ENCODE measurements around the gene DACT1. TPM values are rescaled to one million over a fixed set of nuclear protein-coding genes. Genes with fewer than 3 reads are reported as not detected.

The DACT1 gene
- total and polyA plus RNA-seq, 7 experiments from 2014 or later = 8.2 to 38.7 (median 18.5) TPM

DNA sequence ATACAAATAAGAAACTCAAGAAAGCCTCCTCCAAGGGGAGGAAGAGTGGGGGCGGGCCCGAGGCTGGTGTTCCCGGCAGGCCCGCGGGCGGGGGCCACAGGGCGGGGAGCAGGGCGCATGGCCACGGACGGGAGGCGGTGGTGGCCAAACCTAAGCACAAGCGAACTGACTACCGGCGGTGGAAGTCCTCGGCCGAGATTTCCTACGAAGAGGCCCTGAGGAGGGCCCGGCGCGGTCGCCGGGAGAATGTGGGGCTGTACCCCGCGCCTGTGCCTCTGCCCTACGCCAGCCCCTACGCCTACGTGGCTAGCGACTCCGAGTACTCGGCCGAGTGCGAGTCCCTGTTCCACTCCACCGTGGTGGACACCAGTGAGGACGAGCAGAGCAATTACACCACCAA, 8.7 kb downstream of the DACT1 start:
- Histone ChIP-seq H3K4me3 (ENCODE audit: low read length) (no peak overlapping the region), H3K4me1 (ENCODE audit: control insufficient read depth in 2 of 2, insufficient read depth in 2 of 2, low read length in 2 of 2) (no peaks in the 10 kb centered on the region), H3K27me3 (ENCODE audit: control insufficient read depth in 2 of 2, insufficient read depth in 2 of 2, low read length in 2 of 2) (no peaks in the 10 kb centered on the region), H3K36me3 (ENCODE audit: control insufficient read depth in 2 of 3, insufficient read depth in 3 of 3, low read length in 3 of 3) (peaks cover 0 to 15% (median 0%) of the 10 kb centered on the region in 3 experiments), H3K9me3 (ENCODE audit: control insufficient read depth in 2 of 3, low read length in 3 of 3) (peaks cover 0 to 4% (median 0%) of the 10 kb centered on the region in 3 experiments), H3K27ac (ENCODE audit: low read depth, low read length) (no peak overlapping the region)
- Mint-ChIP-seq H3K27ac (no peak overlapping the region), H3K4me1 (peaks cover 4 to 34% (median 17%) of the 10 kb centered on the region in 7 donors), H3K27me3 (no peaks in the 10 kb centered on the region), H3K4me3 (no peak overlapping the region), H3K9me3 (peaks cover 0 to 2% (median 0%) of the 10 kb centered on the region in 11 donors), H3K36me3 (peaks cover 5 to 45% (median 24%) of the 10 kb centered on the region in 5 donors)
- ChIA-PET CTCF (no interaction called here), POLR2A (no interaction called here)
- intact Hi-C loops (cut with micrococcal nuclease) = no loop called here
- no peak for DNase-seq
- no peak for ATAC-seq

DNA sequence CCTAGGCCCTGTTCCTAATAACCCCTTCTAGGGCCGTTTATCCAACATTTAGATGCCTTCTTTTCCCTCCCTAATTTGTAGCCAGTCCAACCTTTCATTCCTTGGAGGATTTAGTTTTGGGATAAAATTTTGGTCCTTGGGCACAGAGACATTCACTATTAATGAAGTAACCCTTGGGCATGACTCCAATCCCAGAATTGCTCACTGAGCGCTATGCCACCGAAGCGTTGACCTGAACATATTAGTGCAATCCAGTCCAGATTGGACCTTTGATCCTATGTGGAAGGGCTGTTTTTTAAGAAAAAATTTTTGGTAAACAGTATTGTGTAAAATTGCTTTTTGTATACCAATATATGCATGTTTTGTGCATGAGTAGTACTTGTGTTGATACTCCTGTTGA, 10.0 kb downstream of the DACT1 start:
- H3K27me3 ChIP-seq (ENCODE audit: control insufficient read depth in 2 of 2, insufficient read depth in 2 of 2, low read length in 2 of 2) = no peaks in the 10 kb centered on the region
- peaks cover 5 to 41% (median 23%) of the 10 kb centered on the region in 5 donors for H3K36me3 Mint-ChIP-seq
- ATAC-seq = no peak
- H3K4me3 Mint-ChIP-seq = no peak overlapping the region
- no peak for DNase-seq
- intact Hi-C loops (cut with micrococcal nuclease) = no loop called here
- H3K4me1 Mint-ChIP-seq = peaks cover 6 to 38% (median 24%) of the 10 kb centered on the region in 7 donors
- H3K4me3 ChIP-seq (ENCODE audit: low read length) = no peak overlapping the region
- peaks cover 0 to 4% (median 0%) of the 10 kb centered on the region in 3 experiments for H3K9me3 ChIP-seq (ENCODE audit: control insufficient read depth in 2 of 3, low read length in 3 of 3)
- no peak overlapping the region for H3K27ac Mint-ChIP-seq
- H3K4me1 ChIP-seq (ENCODE audit: control insufficient read depth in 2 of 2, insufficient read depth in 2 of 2, low read length in 2 of 2) = no peaks in the 10 kb centered on the region
- H3K9me3 Mint-ChIP-seq = peaks cover 0 to 2% (median 0%) of the 10 kb centered on the region in 11 donors
- H3K27ac ChIP-seq (ENCODE audit: low read depth, low read length) = no peak overlapping the region
- ChIA-PET CTCF (no interaction called here), POLR2A (no interaction called here)
- peaks cover 0 to 15% (median 0%) of the 10 kb centered on the region in 3 experiments for H3K36me3 ChIP-seq (ENCODE audit: control insufficient read depth in 2 of 3, insufficient read depth in 3 of 3, low read length in 3 of 3)
- H3K27me3 Mint-ChIP-seq = no peaks in the 10 kb centered on the region

DNA sequence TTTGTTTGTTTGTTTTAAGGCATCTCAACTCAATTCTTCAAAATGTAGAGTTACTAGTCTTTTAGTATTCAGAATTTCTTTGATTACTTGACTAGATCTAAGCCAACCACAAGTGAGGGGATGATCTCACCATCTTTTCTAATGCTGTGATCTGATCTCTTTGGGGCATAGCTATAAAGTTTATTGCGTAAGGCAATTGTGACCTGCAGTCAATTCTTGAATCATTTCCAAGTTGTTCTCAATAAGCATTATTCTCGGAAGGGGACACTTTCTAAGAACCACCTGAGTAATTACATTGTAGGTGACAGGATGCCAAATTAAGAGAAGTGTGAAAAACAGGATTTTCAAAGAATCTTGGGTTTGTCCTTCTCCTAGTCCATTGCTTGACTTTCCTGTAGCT, 13.1 kb downstream of the DACT1 start:
- Mint-ChIP-seq H3K9me3 (peaks cover 0 to 2% (median 0%) of the 10 kb centered on the region in 11 donors), H3K27ac (peak overlapping the region in 2 of 9 donors; percentile 58 to 62), H3K36me3 (peaks cover 0 to 18% (median 10%) of the 10 kb centered on the region in 5 donors), H3K4me3 (peak overlapping the region in 3 of 10 donors; percentile 4 to 56 (median 40)), H3K4me1 (peaks cover 3 to 36% (median 18%) of the 10 kb centered on the region in 7 donors), H3K27me3 (no peaks in the 10 kb centered on the region)
- intact Hi-C loops (cut with micrococcal nuclease) = no loop called here
- no peaks in the 10 kb centered on the region for H3K4me1 ChIP-seq (ENCODE audit: control insufficient read depth in 2 of 2, insufficient read depth in 2 of 2, low read length in 2 of 2)
- H3K9me3 ChIP-seq (ENCODE audit: control insufficient read depth in 2 of 3, low read length in 3 of 3) = peaks cover 0 to 4% (median 0%) of the 10 kb centered on the region in 3 experiments
- H3K27me3 ChIP-seq (ENCODE audit: control insufficient read depth in 2 of 2, insufficient read depth in 2 of 2, low read length in 2 of 2) = no peaks in the 10 kb centered on the region
- DNase-seq (peak in 1 of 9 donors; percentile 30), ATAC-seq (peak; percentile 27)
- peaks cover 0 to 5% (median 0%) of the 10 kb centered on the region in 3 experiments for H3K36me3 ChIP-seq (ENCODE audit: control insufficient read depth in 2 of 3, insufficient read depth in 3 of 3, low read length in 3 of 3)
- H3K27ac ChIP-seq (ENCODE audit: low read depth, low read length) = no peak overlapping the region
- ChIA-PET POLR2A (no interaction called here), CTCF (interaction anchor here (1.2 kb wide), 1 partner anchor 12 kb away, joined by 6 read pairs; no protein-coding TSS in a partner anchor)
- H3K4me3 ChIP-seq (ENCODE audit: low read length) = no peak overlapping the region

DNA sequence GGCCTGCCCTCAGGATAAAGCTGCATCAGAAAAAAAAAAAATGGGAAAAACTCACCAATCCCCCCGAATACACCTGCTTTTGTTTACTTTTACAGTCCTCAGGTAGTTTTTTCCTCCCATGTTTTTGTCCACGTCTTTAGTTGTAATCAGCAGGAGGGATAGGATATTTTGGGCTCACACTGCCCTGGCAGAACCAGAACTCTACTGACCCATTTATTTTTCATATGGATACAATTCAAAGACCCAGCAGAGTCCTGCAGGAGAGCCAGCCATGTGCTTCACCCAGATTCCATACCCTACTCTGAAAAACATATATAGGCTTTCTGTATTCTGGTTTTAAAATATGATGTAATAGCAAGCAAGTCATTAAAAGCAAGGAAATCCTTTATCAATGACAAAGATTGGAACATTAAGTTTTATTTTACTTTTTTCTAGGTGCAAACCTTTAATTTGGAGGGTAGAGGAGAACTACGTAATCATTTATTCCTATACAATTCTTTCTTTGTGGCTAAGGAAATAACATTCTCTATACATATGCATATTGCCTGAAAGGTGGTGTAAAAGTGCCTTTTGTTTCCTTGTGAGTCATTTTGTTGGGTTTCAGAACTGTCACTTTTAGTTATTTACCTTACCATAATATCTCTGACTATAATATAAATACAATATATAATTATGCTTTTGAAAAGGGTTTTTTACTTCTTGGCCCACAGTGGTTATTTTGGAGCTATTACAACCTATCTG, 19.1 kb downstream of the DACT1 start:
- no peaks in the 10 kb centered on the region for H3K36me3 ChIP-seq (ENCODE audit: control insufficient read depth in 2 of 3, insufficient read depth in 3 of 3, low read length in 3 of 3)
- peak overlapping the region in 1 of 9 donors; percentile 57 for H3K27ac Mint-ChIP-seq
- CTCF ChIA-PET = no interaction called here
- H3K4me1 Mint-ChIP-seq = peaks cover 3 to 22% (median 11%) of the 10 kb centered on the region in 7 donors
- peaks cover 0 to 3% (median 0%) of the 10 kb centered on the region in 11 donors for H3K9me3 Mint-ChIP-seq
- H3K4me1 ChIP-seq (ENCODE audit: control insufficient read depth in 2 of 2, insufficient read depth in 2 of 2, low read length in 2 of 2) = peaks cover 0 to 4% of the 10 kb centered on the region in 2 donors
- no peak overlapping the region for H3K27ac ChIP-seq (ENCODE audit: low read depth, low read length)
- no peak for DNase-seq
- no peaks in the 10 kb centered on the region for H3K27me3 Mint-ChIP-seq
- POLR2A ChIA-PET = no interaction called here
- no peak overlapping the region for H3K4me3 ChIP-seq (ENCODE audit: low read length)
- no peak overlapping the region for H3K4me3 Mint-ChIP-seq
- intact Hi-C loops (cut with micrococcal nuclease) = no loop called here
- no peaks in the 10 kb centered on the region for H3K27me3 ChIP-seq (ENCODE audit: control insufficient read depth in 2 of 2, insufficient read depth in 2 of 2, low read length in 2 of 2)
- ATAC-seq = no peak
- H3K9me3 ChIP-seq (ENCODE audit: control insufficient read depth in 2 of 3, low read length in 3 of 3) = no peaks in the 10 kb centered on the region
- H3K36me3 Mint-ChIP-seq = peaks cover 0 to 8% (median 6%) of the 10 kb centered on the region in 5 donors

DNA sequence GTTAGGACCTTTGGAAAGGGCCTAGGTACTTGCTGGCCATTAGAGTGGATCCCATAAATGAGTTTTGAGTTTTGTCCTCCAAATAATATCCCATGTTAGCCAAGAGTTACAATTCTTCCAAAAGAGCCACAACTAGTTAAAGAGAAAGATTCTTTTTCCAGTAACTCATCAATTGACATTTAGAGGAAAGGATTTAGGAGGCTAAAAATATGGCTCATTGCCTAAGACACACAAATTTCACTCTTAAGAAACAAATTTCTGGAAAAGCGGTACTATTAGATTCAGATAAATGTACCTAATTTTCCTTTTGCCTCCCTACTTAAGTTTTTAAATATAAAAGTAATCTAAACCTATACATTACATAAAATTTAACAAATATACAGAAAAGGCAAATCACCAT, 21.3 kb downstream of the DACT1 start:
- DNase-seq (no peak), ATAC-seq (no peak)
- Mint-ChIP-seq H3K27ac (no peak overlapping the region), H3K36me3 (peaks cover 0 to 8% (median 5%) of the 10 kb centered on the region in 5 donors), H3K9me3 (peaks cover 0 to 3% (median 0%) of the 10 kb centered on the region in 11 donors), H3K4me3 (no peak overlapping the region), H3K27me3 (no peaks in the 10 kb centered on the region), H3K4me1 (peaks cover 16 to 36% (median 27%) of the 10 kb centered on the region in 7 donors)
- intact Hi-C loops (cut with micrococcal nuclease) = no loop called here
- POLR2A ChIA-PET = no interaction called here
- no peak overlapping the region for H3K4me3 ChIP-seq (ENCODE audit: low read length)
- H3K9me3 ChIP-seq (ENCODE audit: control insufficient read depth in 2 of 3, low read length in 3 of 3) = no peaks in the 10 kb centered on the region
- no peaks in the 10 kb centered on the region for H3K36me3 ChIP-seq (ENCODE audit: control insufficient read depth in 2 of 3, insufficient read depth in 3 of 3, low read length in 3 of 3)
- H3K27ac ChIP-seq (ENCODE audit: low read depth, low read length) = no peak overlapping the region
- CTCF ChIA-PET = no interaction called here
- H3K4me1 ChIP-seq (ENCODE audit: control insufficient read depth in 2 of 2, insufficient read depth in 2 of 2, low read length in 2 of 2) = peaks cover 0 to 20% of the 10 kb centered on the region in 2 donors
- H3K27me3 ChIP-seq (ENCODE audit: control insufficient read depth in 2 of 2, insufficient read depth in 2 of 2, low read length in 2 of 2) = no peaks in the 10 kb centered on the region

DNA sequence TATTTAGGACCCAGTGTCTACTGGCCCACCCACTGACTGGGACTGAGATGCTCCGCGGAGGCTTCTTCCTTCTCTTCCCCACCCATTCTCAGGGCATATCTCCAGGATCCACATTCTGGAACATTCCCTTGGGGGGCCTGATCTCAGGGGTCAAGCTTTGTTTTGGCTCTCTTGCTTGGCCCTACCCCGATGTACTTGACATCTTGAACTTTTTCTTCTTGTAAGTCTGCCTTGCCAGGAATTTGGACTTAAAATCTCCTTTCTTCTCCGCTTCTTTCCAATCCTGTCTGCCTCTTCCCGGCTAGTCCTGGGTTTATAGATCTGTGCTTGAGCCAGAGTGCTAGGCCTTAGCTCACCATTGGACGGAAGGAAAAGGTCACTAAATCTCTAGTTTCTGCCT, 22.1 kb downstream of the DACT1 start:
- intact Hi-C loops (cut with micrococcal nuclease) = loop anchor here in 1 of 2 donors (10.0 kb wide), 1 partner anchor 805 kb away; the partner anchor contains the start of gene GPR135
- Mint-ChIP-seq H3K27ac (peak overlapping the region in 1 of 9 donors; percentile 60), H3K9me3 (peaks cover 0 to 3% (median 0%) of the 10 kb centered on the region in 11 donors), H3K27me3 (no peaks in the 10 kb centered on the region), H3K36me3 (peaks cover 0 to 8% (median 5%) of the 10 kb centered on the region in 5 donors), H3K4me3 (no peak overlapping the region), H3K4me1 (peaks cover 18 to 43% (median 32%) of the 10 kb centered on the region in 7 donors)
- DNase-seq = no peak
- Histone ChIP-seq H3K36me3 (ENCODE audit: control insufficient read depth in 2 of 3, insufficient read depth in 3 of 3, low read length in 3 of 3) (no peaks in the 10 kb centered on the region), H3K27me3 (ENCODE audit: control insufficient read depth in 2 of 2, insufficient read depth in 2 of 2, low read length in 2 of 2) (no peaks in the 10 kb centered on the region), H3K4me3 (ENCODE audit: low read length) (no peak overlapping the region), H3K9me3 (ENCODE audit: control insufficient read depth in 2 of 3, low read length in 3 of 3) (no peaks in the 10 kb centered on the region), H3K27ac (ENCODE audit: low read depth, low read length) (no peak overlapping the region), H3K4me1 (ENCODE audit: control insufficient read depth in 2 of 2, insufficient read depth in 2 of 2, low read length in 2 of 2) (peaks cover 0 to 22% of the 10 kb centered on the region in 2 donors)
- no peak for ATAC-seq
- ChIA-PET CTCF (no interaction called here), POLR2A (no interaction called here)

Data from naive thymus-derived CD4-positive, alpha-beta T cell (primary cell).